ENCODE results near the gene TMEM236.

DNA sequence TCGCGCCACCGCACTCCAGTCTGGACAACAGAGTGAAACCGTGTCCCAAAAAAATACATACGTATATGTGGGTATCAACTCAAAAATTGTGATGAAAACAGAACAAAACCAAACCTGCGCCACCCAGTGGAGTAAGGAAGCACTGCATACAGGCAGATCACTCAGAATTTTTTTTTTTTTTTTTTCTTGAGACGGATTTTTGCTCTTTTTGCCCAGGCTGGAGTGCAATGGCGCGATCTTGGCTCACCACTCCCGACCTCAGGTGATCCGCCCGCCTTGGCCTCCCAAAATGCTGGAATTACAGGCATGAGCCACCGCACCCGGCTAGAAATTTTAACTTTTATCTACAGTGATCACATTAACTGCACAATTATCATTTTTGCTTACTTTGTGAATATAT is 9.1 kb upstream of the TMEM236 start:
- TF ChIP-seq CTCF (IDR thresholded peaks at IDR 0.05) (peak; percentile 63 to 91 (median 78)), POLR2A (IDR thresholded peaks at IDR 0.05) (no peak)

All from Peyer's patch (tissue), 4 donors.